Activated CD4-positive, CD25-positive, alpha-beta regulatory T cell treated with anti-CD3 and anti-CD28 coated beads, Interleukin-2, amount 50 U/mL, for 72 hours (primary cell): Measurements from ENCODE around the gene SERPINB5.
A peak's percentile ranks its signal among the peaks of the same experiment; 100 is the strongest.

Source experiments
- DNase-seq: peaks from one replicate; pipeline ENCODE4 v3.0.0; 2021

SERPINB5 gene

GRCh38 chr18:63472380-63472779, 4.4 kb upstream of the SERPINB5 start:
- DNase-seq, result no peak

- no peak for DNase-seq
These were observed 442 bp downstream of the SERPINB5 start for GRCh38 chr18:63477200-63477599.

GRCh38 chr18:63477968-63478367, 1.2 kb downstream of the SERPINB5 start:
- DNase-seq, result no peak

GRCh38 chr18:63479826-63480225, 3.1 kb downstream of the SERPINB5 start:
- DNase-seq, result no peak

GRCh38 chr18:63480476-63480875, 3.7 kb downstream of the SERPINB5 start:
- no peak for DNase-seq

- DNase-seq, result no peak
These were observed 4.2 kb downstream of the SERPINB5 start for GRCh38 chr18:63480915-63481314.

GRCh38 chr18:63487676-63488075, 10.9 kb downstream of the SERPINB5 start:
- DNase-seq, result no peak

- no peak for DNase-seq
These were observed 11.4 kb downstream of the SERPINB5 start for GRCh38 chr18:63488160-63488559.

- DNase-seq, result no peak
These were observed 16.1 kb downstream of the SERPINB5 start for GRCh38 chr18:63492851-63493250.

GRCh38 chr18:63495675-63496074, 18.9 kb downstream of the SERPINB5 start:
- DNase-seq, result no peak

- no peak for DNase-seq
These were observed 29.0 kb downstream of the SERPINB5 start for GRCh38 chr18:63505566-63506335.

- DNase-seq, result no peak
These were observed 29.5 kb downstream of the SERPINB5 start for GRCh38 chr18:63506336-63506646.

GRCh38 chr18:63508596-63508995, 31.8 kb downstream of the SERPINB5 start:
- no peak for DNase-seq

GRCh38 chr18:63511285-63511684, 34.5 kb downstream of the SERPINB5 start:
- DNase-seq, result no peak

GRCh38 chr18:63514326-63514725, 37.6 kb downstream of the SERPINB5 start:
- DNase-seq, result no peak

- DNase-seq, result no peak
These were observed 38.3 kb downstream of the SERPINB5 start for GRCh38 chr18:63514888-63515678.

- no peak for DNase-seq
These were observed 39.0 kb downstream of the SERPINB5 start for GRCh38 chr18:63515801-63516200.

- DNase-seq, result peak; percentile 38
These were observed 41.6 kb downstream of the SERPINB5 start for GRCh38 chr18:63518178-63519012.

- no peak for DNase-seq
These were observed 43.4 kb downstream of the SERPINB5 start for GRCh38 chr18:63520053-63520685.

GRCh38 chr18:63523660-63524059, 46.9 kb downstream of the SERPINB5 start:
- DNase-seq, result no peak

GRCh38 chr18:63527251-63527650, 50.5 kb downstream of the SERPINB5 start:
- DNase-seq, result no peak

- no peak for DNase-seq
These were observed 52.2 kb downstream of the SERPINB5 start for GRCh38 chr18:63528863-63529492.

- no peak for DNase-seq
These were observed 55.7 kb downstream of the SERPINB5 start for GRCh38 chr18:63532471-63532870.
